Skeletal muscle satellite cell (primary cell): ENCODE results near the gene ESD.
"Not testable (repeated sequence)": the region's sequence is repeated elsewhere in the genome, so short reads cannot be mapped to it uniquely, and the experiment has no call there.

Experiments used
- H3K27me3 ChIP-seq: 2 replicates; pipeline ENCODE4 v1.7.0; 2013; ENCODE audit warnings: low read length; ENCODE audit not compliant: control insufficient read depth, insufficient read depth
- H3K36me3 ChIP-seq: 2 replicates; pipeline ENCODE4 v1.7.0; 2013; ENCODE audit warnings: mild to moderate bottlenecking, control low read depth, low read length; ENCODE audit not compliant: insufficient read depth
- H3K4me1 ChIP-seq: 2 replicates; pipeline ENCODE4 v1.7.0; 2013; ENCODE audit warnings: low read length; ENCODE audit not compliant: control insufficient read depth, insufficient read depth
- H3K4me2 ChIP-seq: 2 replicates; pipeline ENCODE4 v1.7.0; 2013; ENCODE audit warnings: mild to moderate bottlenecking, low read length
- H3K4me3 ChIP-seq: 2 replicates; pipeline ENCODE4 v1.7.0; 2013; ENCODE audit warnings: low read length
- H3K9ac ChIP-seq: 2 replicates; pipeline ENCODE4 v1.7.0; 2013; ENCODE audit warnings: mild to moderate bottlenecking, low read depth, low read length, moderate library complexity
- H3K9me3 ChIP-seq: replicated peaks from 2 replicates; pipeline ENCODE4 v1.7.0; 2013; ENCODE audit warnings: mild to moderate bottlenecking, control low read depth, low read length

Gene ESD

GRCh38 chr13:46782691-46783090, 14.3 kb downstream of the ESD start:
- Histone ChIP-seq H3K9ac (no peak overlapping the region), H3K36me3 (peaks cover 71% of the 10 kb centered on the region), H3K9me3 (no peaks in the 10 kb centered on the region), H3K4me1 (peaks cover 10% of the 10 kb centered on the region), H3K4me2 (no peak overlapping the region), H3K27me3 (no peaks in the 10 kb centered on the region), H3K4me3 (no peak overlapping the region)

GRCh38 chr13:46782066-46782465, 14.9 kb downstream of the ESD start:
- no peaks in the 10 kb centered on the region for H3K27me3 ChIP-seq
- H3K4me2 ChIP-seq = no peak overlapping the region
- no peaks in the 10 kb centered on the region for H3K9me3 ChIP-seq
- H3K4me1 ChIP-seq = peaks cover 10% of the 10 kb centered on the region
- no peak overlapping the region for H3K9ac ChIP-seq
- no peak overlapping the region for H3K4me3 ChIP-seq
- H3K36me3 ChIP-seq = peaks cover 75% of the 10 kb centered on the region

GRCh38 chr13:46778890-46779289, 18.1 kb downstream of the ESD start:
- no peak overlapping the region for H3K4me2 ChIP-seq
- H3K4me3 ChIP-seq = no peak overlapping the region
- H3K4me1 ChIP-seq = peaks cover 10% of the 10 kb centered on the region
- H3K9ac ChIP-seq = no peak overlapping the region
- no peaks in the 10 kb centered on the region for H3K9me3 ChIP-seq
- no peaks in the 10 kb centered on the region for H3K27me3 ChIP-seq
- peaks cover 76% of the 10 kb centered on the region for H3K36me3 ChIP-seq

- Histone ChIP-seq H3K4me3 (no peak overlapping the region), H3K4me1 (peaks cover 10% of the 10 kb centered on the region), H3K36me3 (peaks cover 73% of the 10 kb centered on the region), H3K4me2 (no peak overlapping the region), H3K9me3 (no peaks in the 10 kb centered on the region), H3K27me3 (no peaks in the 10 kb centered on the region), H3K9ac (no peak overlapping the region)
These were observed 18.9 kb downstream of the ESD start for GRCh38 chr13:46778095-46778494.

- no peak overlapping the region for H3K4me2 ChIP-seq
- peaks cover 70% of the 10 kb centered on the region for H3K36me3 ChIP-seq
These were observed 21.4 kb downstream of the ESD start for GRCh38 chr13:46775385-46776107.

GRCh38 chr13:46773541-46773940, 23.4 kb downstream of the ESD start:
- H3K9ac ChIP-seq = no peak overlapping the region
- H3K9me3 ChIP-seq = no peaks in the 10 kb centered on the region
- H3K4me1 ChIP-seq = peaks cover 3% of the 10 kb centered on the region
- no peaks in the 10 kb centered on the region for H3K27me3 ChIP-seq
- H3K36me3 ChIP-seq = peaks cover 63% of the 10 kb centered on the region
- H3K4me2 ChIP-seq = no peak overlapping the region
- no peak overlapping the region for H3K4me3 ChIP-seq

More at GRCh38 chr13:46775385-46776107, 21.4 kb downstream of the ESD start:
- H3K9me3 ChIP-seq = no peaks in the 10 kb centered on the region
- no peak overlapping the region for H3K9ac ChIP-seq
- H3K4me1 ChIP-seq = peaks cover 10% of the 10 kb centered on the region
- no peaks in the 10 kb centered on the region for H3K27me3 ChIP-seq
- no peak overlapping the region for H3K4me3 ChIP-seq

- no peak overlapping the region for H3K9ac ChIP-seq
- no peak overlapping the region for H3K4me3 ChIP-seq
- H3K4me2 ChIP-seq = no peak overlapping the region
- H3K9me3 ChIP-seq = no peaks in the 10 kb centered on the region
- no peaks in the 10 kb centered on the region for H3K4me1 ChIP-seq
- H3K36me3 ChIP-seq = peaks cover 48% of the 10 kb centered on the region
- no peaks in the 10 kb centered on the region for H3K27me3 ChIP-seq
These were observed 25.3 kb downstream of the ESD start for GRCh38 chr13:46771693-46772092.

- H3K4me3 ChIP-seq, H3K27me3 ChIP-seq, H3K9me3 ChIP-seq, H3K4me1 ChIP-seq, H3K9ac ChIP-seq, H3K4me2 ChIP-seq: not testable (repeated sequence)
- H3K36me3 ChIP-seq = peaks cover 31% of the 10 kb centered on the region
These were observed 27.0 kb downstream of the ESD start for GRCh38 chr13:46769925-46770324.

- Histone ChIP-seq H3K9me3 (no peaks in the 10 kb centered on the region), H3K4me2 (no peak overlapping the region), H3K4me1 (peaks cover 24% of the 10 kb centered on the region), H3K4me3 (no peak overlapping the region), H3K9ac (no peak overlapping the region), H3K27me3 (no peaks in the 10 kb centered on the region), H3K36me3 (no peaks in the 10 kb centered on the region)
These were observed 35.1 kb downstream of the ESD start for GRCh38 chr13:46761866-46762265.

GRCh38 chr13:46761174-46761573, 35.8 kb downstream of the ESD start:
- H3K9ac ChIP-seq = no peak overlapping the region
- H3K4me3 ChIP-seq = no peak overlapping the region
- peaks cover 28% of the 10 kb centered on the region for H3K4me1 ChIP-seq
- H3K27me3 ChIP-seq = no peaks in the 10 kb centered on the region
- no peaks in the 10 kb centered on the region for H3K36me3 ChIP-seq
- H3K4me2 ChIP-seq = no peak overlapping the region
- no peaks in the 10 kb centered on the region for H3K9me3 ChIP-seq

- H3K36me3 ChIP-seq = no peaks in the 10 kb centered on the region
- H3K9me3 ChIP-seq = no peaks in the 10 kb centered on the region
- no peak overlapping the region for H3K4me3 ChIP-seq
- no peaks in the 10 kb centered on the region for H3K27me3 ChIP-seq
- no peak overlapping the region for H3K9ac ChIP-seq
- H3K4me1 ChIP-seq = peaks cover 24% of the 10 kb centered on the region
- H3K4me2 ChIP-seq = peak overlapping the region; percentile 4
These were observed 37.1 kb downstream of the ESD start for GRCh38 chr13:46759846-46760245.

- Histone ChIP-seq H3K36me3 (no peaks in the 10 kb centered on the region), H3K27me3 (no peaks in the 10 kb centered on the region), H3K4me3 (no peak overlapping the region), H3K4me1 (peaks cover 17% of the 10 kb centered on the region), H3K4me2 (no peak overlapping the region), H3K9me3 (no peaks in the 10 kb centered on the region), H3K9ac (no peak overlapping the region)
These were observed 39.3 kb downstream of the ESD start for GRCh38 chr13:46757640-46758039.
